OCI-LY3 (cell line): Measurements from ENCODE around the gene FREM1.

Source experiments
- EZH2phosphoT487 ChIP-seq: fragments of 200-600 bp; shearing (Covaris generic); IDR thresholded peaks from 2 replicates; pipeline ENCODE4 v1.6.1; 2018; ENCODE audit warnings: antibody characterized with exemption, mixed run types, low read depth
- TF ChIP-seq, protein P1 (sequence below): fragments of 200-600, 300-600 bp; sonication (generic); IDR thresholded peaks from 2 replicates; pipeline ENCODE4 v1.5.1; 2014; ENCODE audit warnings: antibody characterized with exemption, low read length, low read depth

DNA sequence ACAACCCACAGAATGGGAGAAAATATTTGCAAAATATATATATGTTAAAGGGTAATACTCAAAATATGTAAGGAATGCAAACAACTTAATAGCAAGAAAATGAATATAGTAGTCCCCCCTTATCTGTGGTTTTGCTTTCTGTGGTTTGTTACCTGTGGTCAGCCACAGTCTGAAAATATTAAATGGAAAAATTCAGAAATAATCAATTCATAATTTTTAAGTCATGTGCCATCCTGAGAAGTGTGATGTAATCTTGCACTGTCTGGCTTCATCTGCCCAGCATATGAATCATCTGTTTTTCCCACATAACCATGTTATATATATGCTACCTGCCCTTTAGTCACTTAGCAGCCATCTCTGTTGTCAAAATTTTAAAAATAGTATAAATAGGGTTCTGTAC is 199.4 kb downstream of the FREM1 start:
- TF ChIP-seq, protein P1, sequence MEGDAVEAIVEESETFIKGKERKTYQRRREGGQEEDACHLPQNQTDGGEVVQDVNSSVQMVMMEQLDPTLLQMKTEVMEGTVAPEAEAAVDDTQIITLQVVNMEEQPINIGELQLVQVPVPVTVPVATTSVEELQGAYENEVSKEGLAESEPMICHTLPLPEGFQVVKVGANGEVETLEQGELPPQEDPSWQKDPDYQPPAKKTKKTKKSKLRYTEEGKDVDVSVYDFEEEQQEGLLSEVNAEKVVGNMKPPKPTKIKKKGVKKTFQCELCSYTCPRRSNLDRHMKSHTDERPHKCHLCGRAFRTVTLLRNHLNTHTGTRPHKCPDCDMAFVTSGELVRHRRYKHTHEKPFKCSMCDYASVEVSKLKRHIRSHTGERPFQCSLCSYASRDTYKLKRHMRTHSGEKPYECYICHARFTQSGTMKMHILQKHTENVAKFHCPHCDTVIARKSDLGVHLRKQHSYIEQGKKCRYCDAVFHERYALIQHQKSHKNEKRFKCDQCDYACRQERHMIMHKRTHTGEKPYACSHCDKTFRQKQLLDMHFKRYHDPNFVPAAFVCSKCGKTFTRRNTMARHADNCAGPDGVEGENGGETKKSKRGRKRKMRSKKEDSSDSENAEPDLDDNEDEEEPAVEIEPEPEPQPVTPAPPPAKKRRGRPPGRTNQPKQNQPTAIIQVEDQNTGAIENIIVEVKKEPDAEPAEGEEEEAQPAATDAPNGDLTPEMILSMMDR, result no peak
- TF ChIP-seq EZH2phosphoT487, result no peak
